T-cell (primary cell): ENCODE results near the gene SLC26A11. TPM values are rescaled to one million over a fixed set of nuclear protein-coding genes. Genes with fewer than 3 reads are reported as not detected.

Experiments
- ATAC-seq, 4 experiments: fragments of 200-7000 bp in 3 of 4; fragments of 150-1000 bp in 1 of 4; cut with Tn5 transposase; replicated peaks in 1 of 4; 1 replicate in 3 of 4; 2 replicates in 1 of 4; pipeline ENCODE4 v1.10.0; 2021; ENCODE audit warnings: moderate library complexity in 3 of 4, mild to moderate bottlenecking in 2 of 4, moderate number of reproducible peaks in 1 of 4
- CTCF ChIA-PET, 2 donors: fragments of 300-600 bp; sonication (Branson Sonifier 250); formaldehyde crosslinking; loops; one replicate each; lab custom pipeline; 2022; ENCODE audit warnings: antibody characterized with exemption in 2 of 2; lab: Charles Lee
- POLR2A ChIA-PET, 2 donors: fragments of 300-600 bp; sonication (Branson Sonifier 250); formaldehyde crosslinking; loops; one replicate each; lab custom pipeline; 2022; ENCODE audit warnings: antibody characterized with exemption in 2 of 2; lab: Charles Lee
- DNase-seq, 35 experiments: peaks; one replicate each; pipeline versions ENCODE4 v3.0.0 to v3.0.0-alpha.2; 2013 to 2023
- H3K27ac ChIP-seq: one replicate; pipeline ENCODE4 v1.5.1; 2013; ENCODE audit warnings: low read length
- H3K27me3 ChIP-seq, 2 experiments: replicated peaks in 1 of 2; 1 replicate in 1 of 2; 2 replicates in 1 of 2; pipeline versions ENCODE4 v1.6.1 to v1.7.0; 2013; ENCODE audit warnings: low read length in 1 of 2, mixed read lengths in 1 of 2; ENCODE audit not compliant: control insufficient read depth in 2 of 2, insufficient read depth in 2 of 2; ENCODE audit errors: extremely low read depth in 1 of 2
- H3K36me3 ChIP-seq, 2 donors: 1 replicate in 1 of 2; 2 replicates in 1 of 2; pipeline versions ENCODE4 v1.6.1 to v1.7.0; 2013; ENCODE audit warnings: low read length in 1 of 2; ENCODE audit not compliant: control insufficient read depth in 2 of 2, insufficient read depth in 1 of 2; ENCODE audit errors: extremely low read depth in 1 of 2
- H3K4me1 ChIP-seq, 2 experiments: 1 replicate in 1 of 2; 2 replicates in 1 of 2; pipeline versions ENCODE4 v1.6.1 to v1.7.0; 2013; ENCODE audit warnings: low read length in 2 of 2, mixed read lengths in 1 of 2; ENCODE audit not compliant: insufficient read depth in 2 of 2, control insufficient read depth in 1 of 2; ENCODE audit errors: extremely low read depth in 1 of 2
- H3K4me3 ChIP-seq, 2 donors: 1 replicate in 1 of 2; 2 replicates in 1 of 2; pipeline versions ENCODE4 v1.5.1 to v1.7.0; 2013; ENCODE audit warnings: mild to moderate bottlenecking in 2 of 2, low read length in 1 of 2, moderate library complexity in 1 of 2; ENCODE audit not compliant: control insufficient read depth in 1 of 2; ENCODE audit errors: extremely low read depth in 1 of 2
- H3K9me3 ChIP-seq: 2 replicates; pipeline ENCODE4 v1.7.0; 2013
- H3K27ac Mint-ChIP-seq, 2 donors: one replicate each; pipeline ENCODE4 v1.8.0; 2020 to 2021; ENCODE audit warnings: mild to moderate bottlenecking in 2 of 2, mixed read lengths in 2 of 2
- H3K27me3 Mint-ChIP-seq, 2 donors: one replicate each; pipeline ENCODE4 v1.8.0; 2021 to 2022; ENCODE audit warnings: mixed read lengths in 2 of 2
- H3K36me3 Mint-ChIP-seq: one replicate; pipeline ENCODE4 v1.8.0; 2021; ENCODE audit warnings: mixed read lengths
- H3K4me1 Mint-ChIP-seq, 3 donors: one replicate each; pipeline ENCODE4 v1.8.0; 2020 to 2022; ENCODE audit warnings: mixed read lengths in 3 of 3, mild to moderate bottlenecking in 1 of 3
- H3K4me3 Mint-ChIP-seq, 3 donors: one replicate each; pipeline ENCODE4 v1.8.0; 2020 to 2022; ENCODE audit warnings: mild to moderate bottlenecking in 3 of 3, mixed read lengths in 3 of 3, moderate library complexity in 3 of 3
- H3K9me3 Mint-ChIP-seq, 3 donors: one replicate each; pipeline ENCODE4 v1.8.0; 2020 to 2022; ENCODE audit warnings: mixed read lengths in 3 of 3
- WGBS: methylation state at CpG from one replicate; pipeline ENCODE4 v1.1.5; 2013; ENCODE audit warnings: missing lambda C conversion rate; ENCODE audit not compliant: insufficient coverage; 5-methylcytosine and 5-hydroxymethylcytosine counted together
- total RNA-seq, 35 experiments: library from RNA in 6 of 35; stranded (reverse) in 6 of 35; fragments of 120-200 nt in 1 of 35; gene quantifications; one replicate each; pipeline versions ENCODE4 v1.2.1 to v1.2.4 and lab custom pipeline; 2013 to 2026

Gene SLC26A11
- total RNA-seq, 5 donors from 2014 or later (not counting 1 experiment from before 2014, with no cell fraction given) = 45.9 to 123 (median 112) TPM

DNA sequence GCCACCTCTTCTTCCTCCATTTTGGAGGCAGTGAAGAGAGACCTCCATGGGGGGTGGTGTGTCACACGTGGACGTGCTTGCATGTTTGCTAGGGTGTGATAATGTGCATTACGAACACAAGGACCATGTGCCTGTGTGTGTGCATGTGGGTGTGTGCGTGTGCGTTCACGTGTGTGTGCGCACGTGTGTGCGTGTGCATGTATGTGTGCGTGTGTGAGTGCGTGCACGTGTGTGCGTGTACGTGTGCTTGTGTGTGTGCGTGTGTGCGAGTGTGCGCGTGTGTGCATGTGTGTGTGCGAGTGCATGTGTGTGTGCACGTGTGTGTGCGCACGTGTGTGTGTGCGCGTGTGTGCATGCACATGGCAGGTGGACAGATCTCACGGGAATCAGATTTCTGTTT, 69.9 kb downstream of the SLC26A11 start:
- POLR2A ChIA-PET = no interaction called here
- Mint-ChIP-seq H3K27me3 (no peaks in the 10 kb centered on the region), H3K36me3 (peaks cover 42% of the 10 kb centered on the region), H3K4me3 (no peak overlapping the region), H3K27ac (peak overlapping the region in 1 of 2 donors; percentile 52), H3K4me1 (peaks cover 0 to 11% (median 11%) of the 10 kb centered on the region in 3 donors), H3K9me3 (no peaks in the 10 kb centered on the region)
- WGBS = 94% methylated on average over 24 of the region's 25 CpGs
- Histone ChIP-seq H3K4me1 (peaks cover 0 to 10% of the 10 kb centered on the region in 2 experiments), H3K9me3 (no peaks in the 10 kb centered on the region), H3K4me3 (no peak overlapping the region), H3K27me3 (no peaks in the 10 kb centered on the region), H3K36me3 (peaks cover 21 to 91% of the 10 kb centered on the region in 2 donors), H3K27ac (no peak overlapping the region)
- no peak for DNase-seq
- ATAC-seq = no peak
- CTCF ChIA-PET = no interaction called here

DNA sequence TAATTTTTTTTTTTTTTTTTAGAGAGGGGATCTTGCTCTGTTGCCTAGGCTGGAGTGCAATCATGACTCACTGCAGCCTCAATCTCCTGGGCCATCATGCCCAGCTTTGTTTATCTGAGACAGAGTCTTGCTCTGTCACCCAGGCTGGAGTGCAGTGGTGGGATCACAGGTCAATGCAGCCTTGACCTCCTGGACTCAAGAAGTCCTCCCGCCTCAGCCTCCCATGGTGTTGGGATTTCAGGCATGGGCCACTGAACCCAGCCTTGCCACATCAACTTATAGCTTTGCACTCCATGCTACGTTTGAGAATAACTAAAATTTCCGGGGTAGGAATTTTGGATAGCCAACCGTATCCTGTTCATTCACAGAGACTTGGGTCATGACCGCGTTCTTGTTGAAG, 71.0 kb downstream of the SLC26A11 start:
- H3K36me3 Mint-ChIP-seq = peaks cover 46% of the 10 kb centered on the region
- POLR2A ChIA-PET = no interaction called here
- Histone ChIP-seq H3K9me3 (no peaks in the 10 kb centered on the region), H3K27ac (no peak overlapping the region), H3K4me1 (peaks cover 0 to 10% of the 10 kb centered on the region in 2 experiments), H3K27me3 (no peaks in the 10 kb centered on the region), H3K36me3 (peaks cover 26 to 95% of the 10 kb centered on the region in 2 donors), H3K4me3 (no peak overlapping the region)
- 100% methylated on average over 1 of the region's 6 CpGs for WGBS
- no peak for ATAC-seq
- H3K9me3 Mint-ChIP-seq = no peaks in the 10 kb centered on the region
- H3K27ac Mint-ChIP-seq = peak overlapping the region in 1 of 2 donors; percentile 15
- CTCF ChIA-PET = no interaction called here
- H3K27me3 Mint-ChIP-seq = no peaks in the 10 kb centered on the region
- H3K4me3 Mint-ChIP-seq = no peak overlapping the region
- H3K4me1 Mint-ChIP-seq = peaks cover 0 to 11% (median 9%) of the 10 kb centered on the region in 3 donors
- DNase-seq = no peak

DNA sequence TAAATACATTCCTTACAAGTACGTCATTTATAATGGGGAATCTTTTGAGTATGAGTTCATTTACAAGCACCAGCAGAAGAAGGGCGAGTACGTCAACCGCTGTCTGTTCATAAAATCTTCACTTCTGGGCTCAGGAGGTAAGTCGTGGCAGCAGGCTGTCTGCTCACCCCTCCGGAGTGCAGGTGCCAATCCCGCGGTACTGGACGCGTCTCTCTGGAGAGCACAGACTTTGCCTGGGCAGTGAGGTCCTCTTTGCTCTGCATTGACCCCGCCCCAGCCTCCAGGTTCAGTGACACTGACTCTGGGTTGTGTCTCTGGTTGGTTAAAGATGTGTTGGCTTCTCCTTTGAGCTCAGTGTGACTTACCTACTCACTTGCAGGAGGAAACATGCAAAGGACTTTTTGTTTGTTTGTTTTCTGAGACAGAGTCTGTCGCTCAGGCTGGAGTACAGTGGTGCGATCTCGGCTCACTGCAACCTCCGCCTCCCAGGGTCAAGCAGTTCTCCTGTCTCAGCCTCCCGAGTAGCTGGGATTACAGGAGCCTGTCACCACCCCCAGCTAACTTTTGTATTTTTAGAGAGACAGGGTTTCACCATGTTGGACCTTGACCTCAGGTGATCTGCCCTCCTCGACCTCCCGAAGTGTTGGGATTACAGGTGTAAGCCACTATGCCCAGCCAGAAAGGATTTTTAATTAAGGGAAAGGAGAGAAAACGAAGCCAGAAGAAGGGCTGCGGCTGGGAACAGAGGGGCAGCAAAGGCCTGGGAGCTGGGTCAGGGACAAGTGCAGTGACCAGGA, 71.7 kb downstream of the SLC26A11 start:
- WGBS = 96% methylated on average over 16 of the region's 20 CpGs
- no peak overlapping the region for H3K27ac ChIP-seq
- ChIA-PET CTCF (no interaction called here), POLR2A (no interaction called here)
- no peaks in the 10 kb centered on the region for H3K9me3 Mint-ChIP-seq
- peaks cover 28 to 95% of the 10 kb centered on the region in 2 donors for H3K36me3 ChIP-seq
- peaks cover 53% of the 10 kb centered on the region for H3K36me3 Mint-ChIP-seq
- H3K27ac Mint-ChIP-seq = peak overlapping the region in 1 of 2 donors; percentile 15
- no peaks in the 10 kb centered on the region for H3K9me3 ChIP-seq
- H3K27me3 Mint-ChIP-seq = no peaks in the 10 kb centered on the region
- DNase-seq (no peak), ATAC-seq (no peak)
- H3K4me1 ChIP-seq = peaks cover 0 to 10% of the 10 kb centered on the region in 2 experiments
- no peak overlapping the region for H3K4me3 ChIP-seq
- H3K4me3 Mint-ChIP-seq = no peak overlapping the region
- peaks cover 0 to 11% (median 9%) of the 10 kb centered on the region in 3 donors for H3K4me1 Mint-ChIP-seq
- no peaks in the 10 kb centered on the region for H3K27me3 ChIP-seq

DNA sequence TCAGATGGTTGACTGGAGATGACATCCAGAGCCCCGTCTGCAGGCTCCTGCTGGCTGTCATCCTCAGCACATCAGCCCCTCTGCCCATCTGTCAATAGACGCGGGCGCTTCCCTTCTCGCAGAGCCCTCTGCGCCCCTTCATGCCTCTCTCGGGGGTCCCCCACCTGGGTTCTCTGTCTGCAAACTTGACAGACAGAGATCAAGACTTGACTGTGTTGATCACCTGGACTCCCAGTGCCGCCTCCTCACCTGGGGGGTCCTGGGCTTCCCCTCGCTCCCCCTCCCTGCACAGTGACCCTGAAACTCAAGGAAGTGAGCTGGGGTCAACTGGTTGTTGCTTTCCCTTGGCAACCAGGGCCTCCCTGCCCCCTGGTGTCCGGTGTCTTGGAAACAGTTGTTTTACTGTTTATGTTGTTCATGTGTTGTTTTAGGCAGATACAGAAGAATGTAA, 72.3 kb downstream of the SLC26A11 start:
- WGBS = 94% methylated on average over 5 of the region's 10 CpGs
- DNase-seq = no peak
- H3K4me1 ChIP-seq = peaks cover 0 to 10% of the 10 kb centered on the region in 2 experiments
- CTCF ChIA-PET = interaction anchor here in 1 of 2 donors (0.6 kb wide), 1 partner anchor 295 kb away, joined by 3 read pairs; no protein-coding TSS in a partner anchor
- H3K27me3 ChIP-seq = no peaks in the 10 kb centered on the region
- H3K27ac ChIP-seq = no peak overlapping the region
- Mint-ChIP-seq H3K4me3 (no peak overlapping the region), H3K36me3 (peaks cover 49% of the 10 kb centered on the region), H3K27ac (no peak overlapping the region), H3K9me3 (no peaks in the 10 kb centered on the region), H3K4me1 (peaks cover 0 to 10% (median 8%) of the 10 kb centered on the region in 3 donors), H3K27me3 (no peaks in the 10 kb centered on the region)
- no peaks in the 10 kb centered on the region for H3K9me3 ChIP-seq
- peaks cover 28 to 97% of the 10 kb centered on the region in 2 donors for H3K36me3 ChIP-seq
- POLR2A ChIA-PET = no interaction called here
- H3K4me3 ChIP-seq = no peak overlapping the region
- no peak for ATAC-seq

DNA sequence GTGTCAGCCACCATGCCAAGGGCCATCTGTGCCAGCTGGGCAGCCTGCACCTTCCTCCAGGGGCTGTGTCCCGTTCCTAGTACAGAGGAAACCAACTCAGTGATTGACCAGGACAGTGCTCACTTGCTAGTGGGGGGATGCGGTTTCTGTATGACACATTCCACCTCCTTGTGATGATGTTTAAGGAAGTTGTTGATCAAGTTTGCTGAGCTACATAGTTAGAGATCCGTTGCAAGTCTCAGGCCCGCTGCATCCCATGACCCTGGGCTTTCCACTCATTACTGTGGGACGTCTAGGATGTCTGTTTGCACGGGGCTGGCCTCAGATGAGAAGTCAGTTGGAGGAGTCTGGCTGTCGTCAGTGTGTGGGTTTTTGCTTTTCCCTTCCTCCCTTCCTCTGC, 74.0 kb downstream of the SLC26A11 start:
- H3K27me3 ChIP-seq = no peaks in the 10 kb centered on the region
- peaks cover 57% of the 10 kb centered on the region for H3K36me3 Mint-ChIP-seq
- H3K4me1 Mint-ChIP-seq = peaks cover 0 to 9% (median 7%) of the 10 kb centered on the region in 3 donors
- CTCF ChIA-PET = no interaction called here
- 60% methylated on average over 1 of the region's 7 CpGs for WGBS
- H3K4me3 ChIP-seq = no peak overlapping the region
- H3K36me3 ChIP-seq = peaks cover 33 to 96% of the 10 kb centered on the region in 2 donors
- no peaks in the 10 kb centered on the region for H3K27me3 Mint-ChIP-seq
- no peaks in the 10 kb centered on the region for H3K9me3 Mint-ChIP-seq
- DNase-seq = no peak
- H3K4me3 Mint-ChIP-seq = no peak overlapping the region
- no peak overlapping the region for H3K27ac ChIP-seq
- no peaks in the 10 kb centered on the region for H3K9me3 ChIP-seq
- H3K27ac Mint-ChIP-seq = peak overlapping the region in 1 of 2 donors; percentile 52
- POLR2A ChIA-PET = no interaction called here
- no peak for ATAC-seq
- peaks cover 0 to 3% of the 10 kb centered on the region in 2 experiments for H3K4me1 ChIP-seq

DNA sequence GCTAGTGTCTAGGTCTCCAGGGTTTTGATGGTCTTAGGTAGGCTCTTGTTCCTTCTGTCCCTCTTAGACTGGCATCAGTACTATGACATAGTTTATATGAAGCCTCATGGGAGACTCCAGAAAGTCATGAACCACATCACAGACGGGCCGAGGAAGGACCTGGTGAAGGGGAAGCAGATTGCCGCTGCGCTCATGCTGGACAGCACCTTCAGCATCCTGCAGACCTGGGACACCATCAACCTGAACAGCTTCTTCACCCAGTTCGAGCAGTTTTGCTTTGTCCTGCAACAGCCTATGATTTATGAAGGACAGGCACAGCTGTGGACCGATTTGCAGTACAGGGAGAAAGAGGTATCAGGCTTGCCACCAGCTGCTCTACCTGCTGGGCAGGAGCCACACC, 74.4 kb downstream of the SLC26A11 start:
- Mint-ChIP-seq H3K27ac (peak overlapping the region in 1 of 2 donors; percentile 52), H3K4me1 (peaks cover 0 to 12% (median 9%) of the 10 kb centered on the region in 3 donors), H3K36me3 (peaks cover 58% of the 10 kb centered on the region), H3K4me3 (no peak overlapping the region), H3K27me3 (no peaks in the 10 kb centered on the region), H3K9me3 (peaks cover 0 to 2% (median 0%) of the 10 kb centered on the region in 3 donors)
- CTCF ChIA-PET = interaction anchor here in 1 of 2 donors (0.5 kb wide), 1 partner anchor 30 kb away, joined by 4 read pairs; no protein-coding TSS in a partner anchor
- Histone ChIP-seq H3K27ac (no peak overlapping the region), H3K36me3 (peaks cover 33 to 96% of the 10 kb centered on the region in 2 donors), H3K27me3 (no peaks in the 10 kb centered on the region), H3K9me3 (no peaks in the 10 kb centered on the region), H3K4me3 (no peak overlapping the region), H3K4me1 (peaks cover 0 to 3% of the 10 kb centered on the region in 2 experiments)
- DNase-seq (no peak), ATAC-seq (no peak)
- POLR2A ChIA-PET = no interaction called here
- WGBS = 93% methylated on average over 6 of the region's 6 CpGs
